HG02870 (cell line): Measurements from ENCODE around the gene MYLK2.

Experiments used
- ATAC-seq: cut with Tn5 transposase; IDR thresholded peaks from one replicate; pipeline ENCODE4 v1.9.1; 2021; ENCODE audit warnings: mild to moderate bottlenecking, moderate library complexity; ENCODE audit not compliant: unreplicated experiment

Gene MYLK2

DNA sequence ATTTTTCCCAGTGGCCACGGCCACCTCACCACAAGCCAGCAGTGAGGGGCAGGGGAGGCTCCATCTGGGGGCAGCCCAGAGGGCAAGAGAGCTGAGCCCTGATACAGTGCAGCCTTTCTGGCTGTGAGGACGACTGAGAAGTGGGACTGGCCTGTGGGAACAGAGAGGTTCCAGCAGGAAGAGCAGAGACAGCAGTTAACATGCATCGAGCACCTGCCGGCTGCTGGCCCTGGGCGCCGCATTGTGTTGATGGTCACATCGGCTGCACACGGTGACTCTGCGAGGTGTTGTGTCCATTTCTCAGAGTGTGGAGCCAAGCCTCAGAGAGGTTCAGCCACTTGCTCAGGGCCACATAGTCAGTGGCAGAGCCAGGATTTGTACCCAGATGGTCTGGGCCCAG lies 16.4 kb downstream of the MYLK2 start:
- ATAC-seq, result no peak

DNA sequence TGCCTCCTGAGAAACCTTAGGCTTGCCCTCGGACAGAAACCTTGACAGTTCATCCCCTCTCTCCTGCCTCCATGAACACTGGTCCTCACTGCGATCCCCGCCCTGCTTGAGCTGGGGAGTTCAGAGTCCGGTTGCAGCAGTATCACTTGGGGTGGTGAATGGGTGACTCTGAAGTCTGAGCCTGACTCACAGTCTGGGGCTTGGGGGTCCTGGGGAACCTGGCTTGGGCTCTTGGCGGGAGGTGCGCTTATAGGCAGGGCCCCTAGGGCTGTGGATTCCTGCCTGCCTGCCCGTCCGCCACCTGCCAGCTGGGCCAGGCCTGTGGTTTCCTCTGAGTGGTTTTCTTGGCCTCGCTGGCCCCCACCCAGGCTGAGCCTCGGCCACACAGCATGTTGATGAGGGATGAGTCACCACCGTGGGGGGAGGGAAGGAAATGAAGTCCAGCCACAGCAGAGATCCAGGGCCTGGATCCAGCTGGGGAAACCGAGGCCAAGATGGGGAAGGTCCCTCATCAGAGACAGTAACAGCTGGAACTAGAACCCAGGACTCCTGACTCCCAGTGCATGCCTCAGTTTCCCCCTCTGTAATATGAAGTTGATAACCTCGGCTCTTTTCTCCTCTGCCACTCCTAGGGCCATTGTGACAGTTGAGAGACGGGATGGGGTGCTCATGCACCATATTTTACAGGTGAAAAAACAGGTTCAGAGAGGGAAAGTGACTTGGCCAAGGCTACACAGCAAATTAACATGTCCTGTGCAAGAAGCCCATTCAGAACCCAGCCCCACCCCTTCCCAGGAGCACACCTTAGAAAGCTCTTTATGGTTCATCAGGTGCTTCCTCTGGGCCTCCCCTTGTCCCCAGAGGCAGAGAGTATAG lies 17.1 kb downstream of the MYLK2 start:
- ATAC-seq, result no peak

DNA sequence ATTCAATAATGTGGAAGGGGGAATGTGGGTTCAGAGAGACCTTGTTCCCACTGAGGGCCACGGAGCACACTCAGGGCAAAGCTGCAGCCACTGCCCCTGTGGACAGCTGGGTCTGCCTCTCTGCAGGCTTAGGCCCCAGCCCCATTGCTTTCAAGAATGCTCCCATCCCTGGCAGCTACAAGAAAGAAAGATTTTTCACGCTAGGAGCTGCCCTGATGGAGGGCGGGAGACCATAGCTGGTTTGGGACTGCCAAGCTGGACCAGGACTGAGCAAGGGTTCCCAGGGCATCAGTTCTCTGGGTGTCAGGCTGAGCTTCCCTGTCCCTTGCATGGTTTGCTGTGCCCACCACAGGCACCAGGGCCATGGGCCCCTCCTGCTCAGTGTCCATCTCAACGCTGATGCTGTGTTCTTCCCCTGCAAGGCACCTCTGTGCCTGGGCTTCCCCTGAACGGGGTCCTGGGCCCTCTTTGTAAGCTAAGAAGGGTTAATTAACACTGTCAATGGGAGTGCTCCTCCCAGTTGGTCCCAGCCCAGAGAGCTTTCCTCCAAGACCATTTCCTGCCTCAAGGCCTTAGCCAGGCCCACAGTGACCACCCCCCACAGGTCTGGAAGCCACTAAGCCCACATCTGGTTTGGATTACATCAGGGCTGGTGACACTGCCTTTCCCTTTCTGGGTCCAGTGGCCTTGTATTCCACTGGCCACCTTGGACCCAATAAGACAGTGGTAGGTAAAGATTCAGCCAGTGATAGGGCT lies 17.9 kb downstream of the MYLK2 start:
- no peak for ATAC-seq

DNA sequence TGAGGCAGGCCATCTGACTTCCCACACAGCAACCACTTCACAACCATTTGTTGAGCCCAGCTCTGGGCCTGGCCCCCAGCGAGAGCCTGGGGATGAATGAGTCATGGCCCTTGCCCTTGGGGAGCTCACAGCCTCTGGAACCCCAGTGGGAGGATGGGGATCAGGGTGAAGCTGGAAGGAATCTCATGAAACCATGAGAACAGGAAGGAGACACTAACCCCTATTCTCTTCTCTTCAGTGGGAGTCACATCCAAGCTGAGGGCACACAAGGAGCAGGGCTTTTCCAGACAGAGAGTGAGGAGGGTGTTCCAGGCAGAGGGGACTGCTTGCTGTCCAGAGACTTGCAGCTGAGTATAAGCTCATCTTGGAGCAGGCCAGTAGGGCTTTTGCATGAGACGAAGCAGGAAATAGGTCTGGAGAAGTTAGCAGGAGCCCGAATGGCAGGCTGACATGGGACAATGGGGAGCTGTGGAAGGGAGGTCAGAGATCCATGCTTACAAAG lies 18.8 kb downstream of the MYLK2 start:
- no peak for ATAC-seq

DNA sequence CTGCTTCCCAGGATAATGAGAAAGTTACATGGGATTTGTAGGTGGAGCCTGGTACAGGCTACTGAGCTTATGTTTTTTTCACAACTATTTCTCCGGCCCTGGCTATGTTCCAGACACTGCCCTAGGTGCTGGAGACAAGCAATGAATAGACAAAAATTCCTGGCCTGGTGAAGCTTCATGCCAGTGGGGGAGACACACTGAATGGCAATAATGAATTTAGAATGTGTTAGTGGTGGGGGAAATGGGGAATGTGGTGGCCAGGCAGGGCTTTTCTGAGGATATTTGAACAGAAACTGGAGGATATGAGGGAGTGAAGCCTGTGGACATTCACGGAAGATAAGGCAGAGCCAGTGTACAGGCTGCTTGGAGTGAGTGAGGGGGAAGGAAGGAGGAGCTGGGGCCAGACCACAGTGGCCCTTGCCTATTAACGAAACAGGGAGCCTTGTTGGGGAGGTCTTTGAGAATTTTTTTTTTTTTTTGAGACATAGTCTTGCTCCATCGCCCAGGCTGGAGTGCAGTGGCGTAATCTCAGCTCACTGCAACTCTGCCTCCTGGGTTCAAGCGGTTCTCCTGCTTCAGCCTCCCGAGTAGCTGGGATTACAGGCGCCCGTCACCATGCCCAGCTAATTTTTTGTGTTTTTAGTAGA lies 19.6 kb downstream of the MYLK2 start:
- no peak for ATAC-seq

DNA sequence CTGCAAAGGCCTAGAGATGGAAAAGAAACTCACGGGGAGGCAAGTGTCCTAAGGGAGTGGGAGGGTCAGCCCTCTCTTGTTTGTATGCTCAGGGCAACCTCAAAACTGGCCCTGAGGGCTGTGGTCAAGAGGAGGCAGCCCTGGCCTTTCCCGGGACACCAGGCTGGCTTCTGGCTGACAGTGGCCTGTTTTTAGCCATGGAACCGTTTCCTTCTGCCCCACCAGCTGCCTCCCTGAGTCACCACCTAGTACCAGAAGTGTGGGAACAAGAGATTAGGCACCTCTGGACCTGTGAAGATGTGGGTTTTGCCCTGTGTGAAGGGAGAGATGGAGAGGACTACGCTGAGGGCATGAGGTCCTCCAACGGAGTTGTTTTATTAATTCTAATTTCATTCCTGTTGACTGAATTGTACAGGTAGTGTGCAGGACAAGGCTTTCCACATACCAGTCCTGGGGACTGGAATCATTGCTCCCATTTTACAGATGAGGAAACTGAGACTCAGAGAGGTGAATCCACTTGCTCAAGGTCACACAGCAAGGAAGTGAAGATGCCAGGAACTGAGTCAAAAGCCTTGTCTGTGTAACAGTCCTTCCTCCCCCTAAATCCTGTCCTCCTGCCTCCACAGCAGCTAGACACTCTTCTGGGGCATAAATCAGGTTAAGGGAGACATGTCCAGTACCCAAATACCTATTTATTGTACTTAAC lies 20.8 kb downstream of the MYLK2 start:
- ATAC-seq, result no peak

DNA sequence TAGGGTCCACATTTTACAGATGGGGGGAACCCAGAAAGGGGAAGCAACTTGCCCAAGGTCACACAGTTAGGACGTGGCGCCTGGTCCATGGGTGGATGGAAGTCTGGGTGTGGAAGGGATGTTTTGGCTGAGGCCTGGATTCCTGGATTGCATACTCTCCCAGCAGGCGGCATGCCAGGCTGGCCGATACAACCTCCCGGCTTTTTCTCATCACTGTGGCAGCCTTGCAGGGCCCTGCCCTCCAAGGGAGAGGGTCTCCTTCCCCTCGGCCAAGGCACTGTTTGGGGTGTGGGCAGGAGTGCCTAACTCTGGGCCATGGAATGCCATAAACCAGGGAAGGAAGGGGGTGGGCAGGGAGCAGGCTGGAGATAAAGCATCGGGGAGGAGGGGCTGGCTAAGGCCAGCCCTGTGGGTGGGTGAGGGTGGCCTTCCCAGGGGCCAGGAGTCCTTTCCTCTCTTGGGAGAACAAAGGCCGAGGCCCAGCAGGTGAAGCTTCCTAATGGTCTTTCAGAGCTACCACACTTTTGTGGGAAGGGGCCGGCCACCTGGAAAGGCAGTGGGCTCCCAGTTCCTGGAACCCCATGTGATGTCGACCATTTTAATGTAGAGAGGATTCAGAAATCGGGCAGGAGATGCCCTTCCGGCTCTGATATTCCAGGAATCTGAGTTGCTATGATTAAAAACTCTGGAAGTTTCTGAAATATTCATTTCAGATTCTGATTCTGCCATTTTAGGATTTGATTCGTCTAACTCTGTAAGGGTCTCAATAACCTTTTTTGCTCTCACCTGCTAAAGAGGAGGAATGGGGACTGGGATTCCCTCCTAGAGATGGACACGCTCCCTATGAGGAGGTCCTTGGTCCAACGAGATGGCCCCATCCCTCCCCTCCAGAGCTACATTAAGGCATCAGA lies 22.0 kb downstream of the MYLK2 start:
- no peak for ATAC-seq

DNA sequence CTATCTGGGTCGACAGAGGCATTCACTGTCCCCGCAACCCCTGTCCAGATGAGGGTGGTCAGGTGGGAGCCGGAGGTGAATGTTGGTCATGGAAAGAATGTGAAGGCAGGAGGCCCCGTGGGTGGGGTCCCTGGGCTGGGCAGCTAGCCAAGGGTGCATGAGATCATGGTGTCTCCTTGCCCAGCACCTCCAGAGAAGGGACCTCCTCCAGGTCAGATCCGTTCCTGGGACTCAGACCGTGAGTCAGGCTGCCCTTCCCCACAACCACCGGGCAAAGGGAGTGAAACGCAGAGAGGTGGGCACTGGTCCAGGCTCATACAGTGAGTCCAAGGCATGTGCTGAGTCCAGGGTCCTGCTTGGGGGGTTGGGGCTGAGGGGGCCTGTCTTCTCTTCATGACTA lies 22.8 kb downstream of the MYLK2 start:
- ATAC-seq, result no peak

DNA sequence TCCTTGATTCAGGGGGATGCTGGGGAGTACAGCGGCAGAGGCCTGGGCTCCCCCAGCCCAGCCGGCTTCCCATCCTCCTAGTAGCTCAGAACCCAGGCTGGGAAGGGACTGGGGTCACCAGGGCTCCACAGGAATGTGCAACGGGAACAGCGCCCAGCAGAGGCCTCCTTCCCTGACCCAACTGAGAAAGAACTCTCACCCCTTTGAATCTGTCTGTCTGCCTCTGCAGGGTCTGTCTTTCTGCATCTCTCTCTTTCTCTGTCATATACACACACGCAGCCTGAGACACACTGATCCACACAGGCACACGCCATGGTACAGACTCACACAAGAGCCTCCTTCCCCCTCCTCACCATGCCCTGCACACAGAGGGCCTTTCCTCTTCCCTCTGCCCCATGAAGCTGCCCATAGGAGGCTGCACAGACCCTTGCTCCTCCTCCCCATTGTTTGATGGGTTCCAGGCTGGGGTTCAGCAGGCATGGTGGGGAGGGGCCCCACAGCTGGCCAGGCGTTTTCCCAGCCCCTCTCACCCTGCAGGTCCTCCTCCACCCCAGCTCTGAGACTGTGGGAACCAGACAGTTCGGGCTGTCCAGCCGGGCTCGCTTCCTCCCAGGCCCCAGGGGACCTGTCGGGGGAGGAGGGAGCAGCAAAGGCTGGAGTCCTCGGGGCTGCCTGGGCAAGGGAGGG lies 23.5 kb downstream of the MYLK2 start:
- ATAC-seq, result no peak

DNA sequence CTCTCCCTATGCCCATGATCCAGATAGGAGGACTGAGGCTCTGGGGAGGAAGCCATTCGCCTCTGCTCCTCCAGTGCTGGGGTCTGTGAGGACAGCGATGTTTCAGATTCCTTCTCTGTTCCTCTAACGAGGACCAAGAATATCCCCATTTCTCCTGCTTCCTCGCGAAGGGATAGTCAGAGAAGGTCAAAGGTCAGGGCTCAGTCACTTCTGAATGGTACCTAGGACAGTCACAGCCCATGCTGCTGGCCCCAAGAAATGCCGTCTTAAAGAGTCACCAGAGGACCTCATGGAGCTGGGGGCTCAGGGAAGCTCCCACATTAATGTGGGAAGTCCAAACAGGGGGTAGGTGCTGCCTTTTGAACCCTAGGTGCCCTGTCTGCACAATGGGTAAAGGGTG lies 24.1 kb downstream of the MYLK2 start:
- no peak for ATAC-seq

DNA sequence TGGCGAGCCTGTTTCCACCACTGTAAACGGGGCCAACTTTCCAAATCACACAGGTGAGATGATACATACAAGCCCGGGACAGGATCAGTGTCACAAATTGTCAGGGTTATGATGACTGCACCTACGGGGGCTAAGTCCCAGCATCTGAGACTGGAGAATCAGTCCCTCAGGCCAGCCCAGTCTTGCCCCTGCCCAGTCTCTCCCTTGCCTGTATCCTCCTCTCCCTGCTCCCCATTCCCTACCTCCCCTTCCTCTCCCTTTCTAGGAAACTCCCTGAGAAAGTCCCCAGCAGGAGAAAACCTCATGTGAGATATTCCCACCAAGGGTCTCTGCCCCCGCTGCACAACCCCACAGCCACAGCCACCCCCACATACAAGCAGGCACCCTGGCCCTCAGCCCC lies 24.7 kb downstream of the MYLK2 start:
- no peak for ATAC-seq

DNA sequence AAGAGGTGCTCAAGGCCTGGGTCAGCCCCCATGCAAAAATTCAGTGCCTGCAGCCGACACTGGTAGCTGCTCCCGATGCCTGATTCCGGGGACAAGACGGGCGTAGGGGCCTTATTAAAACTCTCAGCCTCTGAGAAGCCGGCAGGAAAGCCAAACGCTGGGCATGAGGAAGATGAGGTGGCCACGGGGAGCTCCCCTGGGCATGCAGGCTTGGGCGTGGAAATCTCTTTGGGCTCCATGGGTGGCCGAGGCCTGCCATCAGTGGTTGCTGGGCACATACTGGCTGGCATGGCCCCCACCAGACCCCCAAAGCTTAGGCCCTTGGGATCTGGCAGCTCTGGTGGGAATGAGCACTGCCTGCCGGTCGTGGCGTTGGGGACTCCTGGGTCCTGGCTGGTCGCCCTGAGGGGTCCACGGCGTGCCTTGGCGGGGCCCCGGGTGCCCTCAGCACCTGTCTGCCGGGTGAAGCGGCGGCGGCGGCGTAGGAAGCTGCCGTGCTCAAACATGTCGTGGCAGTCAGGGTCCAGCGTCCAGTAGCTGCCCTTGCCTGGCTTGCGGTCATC lies 25.7 kb downstream of the MYLK2 start:
- ATAC-seq, result no peak

DNA sequence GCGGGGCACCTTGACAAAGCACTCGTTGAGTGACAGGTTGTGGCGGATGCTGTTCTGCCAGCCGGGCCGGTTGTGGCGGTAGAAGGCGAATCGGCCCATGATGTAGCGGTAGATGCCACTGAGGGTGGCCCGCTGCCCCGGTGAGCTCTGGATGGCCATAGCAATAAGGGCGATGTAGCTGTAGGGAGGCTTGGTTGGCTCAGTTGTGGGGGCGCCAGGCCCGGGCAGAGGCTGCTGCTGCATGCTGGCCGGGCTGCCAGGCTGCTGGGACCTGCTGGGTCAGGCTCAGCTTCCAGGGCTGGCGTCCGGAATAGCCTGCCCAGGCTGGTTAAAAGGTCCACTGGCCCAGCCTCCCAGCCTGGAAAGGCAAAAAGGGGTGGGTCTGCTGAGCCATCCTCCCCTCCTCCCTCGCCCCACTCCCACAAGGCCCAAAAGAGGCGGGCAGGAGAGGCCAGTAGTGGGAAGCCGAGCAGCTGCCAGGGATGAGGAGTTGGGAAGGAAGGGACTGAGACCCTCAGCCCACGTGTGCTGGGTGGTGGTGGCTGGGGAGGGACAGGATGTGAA lies 26.2 kb downstream of the MYLK2 start, which contains the start of gene FOXS1:
TSS of gene FOXS1 (minus strand) at position 305 of the 564 bp plus-strand sequence. CDS start at position 243, 62 bp downstream.
- no peak for ATAC-seq

DNA sequence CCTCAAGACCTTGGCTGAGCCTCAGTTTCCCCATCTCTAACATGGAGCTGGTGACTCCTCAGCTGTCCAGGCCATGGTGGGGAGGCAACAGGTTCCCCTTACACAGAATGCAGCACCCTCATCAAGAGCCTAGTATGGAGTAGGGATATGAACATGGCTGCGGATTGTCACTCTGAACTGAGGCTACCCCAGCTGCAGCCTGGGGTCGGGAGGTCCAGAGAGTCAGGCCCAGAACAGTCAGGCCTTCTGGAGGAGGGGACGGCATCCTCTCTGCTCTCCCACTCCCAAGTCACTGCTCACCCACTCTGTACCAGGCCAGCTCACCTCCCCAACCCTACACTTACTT lies 27.6 kb downstream of the MYLK2 start:
- no peak for ATAC-seq

DNA sequence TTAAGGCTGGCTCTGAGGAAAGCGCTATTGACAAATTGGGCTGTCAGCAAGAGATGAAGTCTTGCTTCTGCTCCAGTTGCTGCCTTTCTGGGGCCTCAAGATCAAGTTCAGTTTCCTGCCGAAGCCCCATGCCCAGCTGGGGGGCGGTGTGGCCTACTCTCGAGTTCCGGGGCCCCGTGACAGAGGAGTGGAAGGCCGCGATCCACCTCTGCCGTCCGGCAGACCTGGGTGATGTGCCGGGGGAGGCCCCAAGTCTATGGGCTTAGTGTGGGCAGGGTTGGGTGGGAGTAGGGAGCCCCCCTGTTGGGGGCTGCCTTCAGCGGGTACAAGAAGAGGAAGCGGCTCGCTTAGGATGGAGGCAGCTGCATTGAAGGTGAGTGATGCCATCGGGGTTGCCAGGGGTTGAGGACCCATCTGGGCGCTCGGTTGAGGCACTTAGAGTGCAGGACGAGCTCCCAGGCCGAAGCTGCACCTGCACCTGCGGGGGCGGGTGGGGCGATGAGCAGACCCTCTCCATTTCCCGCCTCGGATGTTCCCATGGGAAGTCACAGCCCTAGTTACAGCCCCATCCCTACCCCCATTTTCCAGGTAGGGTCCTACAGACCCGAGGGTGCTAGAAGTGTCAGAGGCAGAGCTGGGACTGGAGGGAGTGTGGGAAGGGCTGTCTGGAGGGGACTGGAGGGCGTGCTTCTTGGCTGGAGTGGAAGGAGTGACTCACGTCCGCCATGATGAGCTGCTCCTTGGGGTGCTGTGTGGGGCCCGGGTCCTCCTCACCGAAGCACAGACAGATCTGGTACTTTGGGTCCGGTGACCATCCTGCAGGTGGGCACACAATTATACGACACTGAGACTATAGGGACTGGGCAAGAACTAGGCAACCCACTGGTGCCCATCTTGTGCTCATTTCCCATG lies 29.2 kb downstream of the MYLK2 start:
- no peak for ATAC-seq

DNA sequence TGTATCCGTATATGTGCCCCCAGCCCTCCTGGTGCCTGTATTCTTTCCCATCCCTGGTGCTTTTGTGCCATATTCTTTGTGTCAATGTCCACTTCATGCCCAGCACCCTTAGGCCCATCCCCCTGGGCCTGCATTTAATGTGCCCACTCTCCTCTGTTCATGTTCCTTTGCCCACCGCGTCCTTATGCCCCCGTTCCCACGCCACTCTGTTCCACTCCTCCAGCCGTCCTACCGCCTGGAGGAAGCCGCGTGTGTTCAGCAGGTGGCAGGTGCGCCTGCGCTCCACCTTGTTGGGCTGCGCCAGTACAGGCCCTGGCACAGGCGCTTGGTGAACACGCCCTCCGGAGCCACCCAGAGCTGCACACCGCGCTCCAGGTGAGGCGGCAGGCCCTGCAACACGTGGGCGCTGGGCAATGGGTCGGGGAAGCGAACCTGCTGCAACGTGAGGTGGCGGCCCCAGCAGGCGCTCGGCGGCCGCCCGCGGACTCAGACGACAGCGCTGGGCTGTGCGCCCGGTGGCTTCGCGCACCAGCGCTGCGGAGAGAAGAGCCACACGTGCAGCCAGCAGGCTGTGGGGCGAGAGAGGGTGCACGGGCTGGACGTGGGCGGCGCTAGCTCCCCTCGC lies 30.3 kb downstream of the MYLK2 start:
- ATAC-seq, result no peak
